ENCODE data around the gene NCKAP1. TPM values are rescaled to one million over a fixed set of nuclear protein-coding genes. Genes with fewer than 3 reads are reported as not detected.
"Not testable (repeated sequence)": the region's sequence is repeated elsewhere in the genome, so short reads cannot be mapped to it uniquely, and the experiment has no call there.

The NCKAP1 gene
- total and polyA plus RNA-seq, 2 of the 4 experiments (the other 2 are of a cell fraction), result 91.1 to 160 TPM

DNA sequence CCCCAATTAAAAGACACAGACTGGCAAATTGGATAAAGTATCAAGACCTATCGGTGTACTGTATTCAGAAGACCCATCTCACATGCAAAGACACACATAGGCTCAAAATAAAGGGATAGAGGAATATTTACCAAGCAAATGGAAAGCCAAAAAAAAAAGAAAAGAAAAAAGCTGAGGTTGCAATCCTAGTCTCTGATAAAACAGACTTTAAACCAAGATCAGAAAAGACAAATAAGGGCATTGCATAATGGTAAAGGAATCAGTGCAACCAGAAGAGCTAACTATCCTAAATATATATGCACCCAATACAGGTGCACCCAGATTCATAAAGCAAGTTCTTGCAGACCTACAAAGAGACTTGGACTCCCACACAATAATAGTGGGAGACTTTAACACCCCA, 161.6 kb downstream of the NCKAP1 start:
- H3K27ac ChIP-seq (ENCODE audit: insufficient read depth, low read length); H3K79me1 ChIP-seq (ENCODE audit: low read depth in 1 of 2, low read length in 2 of 2); H3K4me3 ChIP-seq (ENCODE audit: insufficient read depth, low read depth, low read length); H3K23ac ChIP-seq (ENCODE audit: low read depth, low read length); CTCF ChIA-PET; BruUV-seq (replicated peaks); H3K4me1 ChIP-seq (ENCODE audit: control insufficient read depth, insufficient read depth, low read length); H4K20me1 ChIP-seq (ENCODE audit: insufficient read depth, low read length); H3K18ac ChIP-seq (ENCODE audit: low read depth, low read length); H3K9me1 ChIP-seq (ENCODE audit: insufficient read depth, low read length); H3K36me3 ChIP-seq (ENCODE audit: control insufficient read depth, insufficient read depth, low read length); H2BK20ac ChIP-seq (ENCODE audit: low read depth, low read length); H3K56ac ChIP-seq (ENCODE audit: extremely low read depth, insufficient read depth, low read length); DNase-seq; H4K8ac ChIP-seq (ENCODE audit: low read depth in 2 of 2, low read length in 2 of 2); H4K5ac ChIP-seq (ENCODE audit: low read depth, low read length); H2BK120ac ChIP-seq (ENCODE audit: low read depth, low read length); H4K91ac ChIP-seq (ENCODE audit: insufficient read depth, low read depth, low read length); H2BK5ac ChIP-seq (ENCODE audit: low read depth, low read length, poor library complexity, severe bottlenecking); H3K9me3 ChIP-seq (ENCODE audit: control insufficient read depth, insufficient read depth, low read length); H3K4me2 ChIP-seq (ENCODE audit: low read depth, low read length); ATAC-seq (ENCODE audit: low read depth); H2AFZ ChIP-seq (replicated peaks; ENCODE audit: low read length, poor library complexity); in situ Hi-C loops (cut with MboI; ENCODE audit: low sequenced_read_pairs); H2AK9ac ChIP-seq (replicated peaks; ENCODE audit: low read depth, low read length, poor library complexity); intact Hi-C loops (cut with micrococcal nuclease); dilution Hi-C loops (cut with HindIII; ENCODE audit: low sequenced_read_pairs, unreplicated experiment); H3K27me3 ChIP-seq (ENCODE audit: control insufficient read depth, insufficient read depth, low read length); H3K14ac ChIP-seq (replicated peaks; ENCODE audit: low read depth, low read length); H3K9ac ChIP-seq (ENCODE audit: low read depth, low read length); H3K4ac ChIP-seq (ENCODE audit: low read depth, low read length); H2BK15ac ChIP-seq (ENCODE audit: low read depth, low read length); H2AK5ac ChIP-seq (ENCODE audit: low read depth, low read length); POLR2A ChIA-PET (ENCODE audit: unreplicated experiment): not testable (repeated sequence)
- WGBS, 2 experiments (ENCODE audit: extremely low coverage in 2 of 2, insufficient read length in 1 of 2), result no CpG with 5 or more reads among the region's 1 CpG
